ENCODE measurements around the gene GRIN1. TPM values are rescaled to one million over a fixed set of nuclear protein-coding genes. Genes with fewer than 3 reads are reported as not detected.

Gene GRIN1
- 2.0 and 2.9 TPM in 2 replicates for total RNA-seq (2021)
- long read RNA-seq, partial matches to known transcripts, result 2 of 2 reads
- long read RNA-seq, other reads (novel, unspliced or antisense), result 0 of 2 reads

- no peak within 1 kb of the TSS for H2BK20ac ChIP-seq (ENCODE audit: low read depth, low read length, poor library complexity, severe bottlenecking)
- H3K4me1 ChIP-seq (ENCODE audit: insufficient read depth, low read length), result no peaks in the 10 kb centered on the region
- H3K79me2 ChIP-seq (ENCODE audit: insufficient read depth, low read length), result no peaks in the 10 kb centered on the region
- no peak within 1 kb of the TSS for H3K23ac ChIP-seq (ENCODE audit: insufficient read length, low read depth, low read length)
- no peak within 1 kb of the TSS for H3T11ph ChIP-seq (ENCODE audit: low read length)
- no CpG with 5 or more reads among the region's 104 CpGs for WGBS (ENCODE audit: extremely low coverage, insufficient read length, low lambda C conversion rate)
- no peak within 1 kb of the TSS for H2BK5ac ChIP-seq (ENCODE audit: insufficient read length, low read length)
- TF ChIP-seq, protein P1, sequence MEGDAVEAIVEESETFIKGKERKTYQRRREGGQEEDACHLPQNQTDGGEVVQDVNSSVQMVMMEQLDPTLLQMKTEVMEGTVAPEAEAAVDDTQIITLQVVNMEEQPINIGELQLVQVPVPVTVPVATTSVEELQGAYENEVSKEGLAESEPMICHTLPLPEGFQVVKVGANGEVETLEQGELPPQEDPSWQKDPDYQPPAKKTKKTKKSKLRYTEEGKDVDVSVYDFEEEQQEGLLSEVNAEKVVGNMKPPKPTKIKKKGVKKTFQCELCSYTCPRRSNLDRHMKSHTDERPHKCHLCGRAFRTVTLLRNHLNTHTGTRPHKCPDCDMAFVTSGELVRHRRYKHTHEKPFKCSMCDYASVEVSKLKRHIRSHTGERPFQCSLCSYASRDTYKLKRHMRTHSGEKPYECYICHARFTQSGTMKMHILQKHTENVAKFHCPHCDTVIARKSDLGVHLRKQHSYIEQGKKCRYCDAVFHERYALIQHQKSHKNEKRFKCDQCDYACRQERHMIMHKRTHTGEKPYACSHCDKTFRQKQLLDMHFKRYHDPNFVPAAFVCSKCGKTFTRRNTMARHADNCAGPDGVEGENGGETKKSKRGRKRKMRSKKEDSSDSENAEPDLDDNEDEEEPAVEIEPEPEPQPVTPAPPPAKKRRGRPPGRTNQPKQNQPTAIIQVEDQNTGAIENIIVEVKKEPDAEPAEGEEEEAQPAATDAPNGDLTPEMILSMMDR (conservative IDR thresholded peaks at IDR 0.05), result no peak
- no peak within 1 kb of the TSS for H3K27ac ChIP-seq (ENCODE audit: insufficient read length, low read depth, low read length)
- no peak within 1 kb of the TSS for H4K8ac ChIP-seq (replicated peaks; ENCODE audit: insufficient read length, low read depth, low read length)
- H3K23me2 ChIP-seq (ENCODE audit: insufficient read length, low read depth, low read length, poor library complexity, severe bottlenecking), result no peaks in the 10 kb centered on the region
- H3K27me3 ChIP-seq (ENCODE audit: insufficient read depth, low read length), result peaks cover 29% of the 10 kb centered on the region; the same call in 1 of the 2 replicates
- H3K9ac ChIP-seq (ENCODE audit: extremely low read depth, insufficient read length, low read length), result no peak within 1 kb of the TSS
- Mint-ChIP-seq H3K4me1 (peaks cover 0 to 12% of the 10 kb centered on the region in 2 experiments; a peak in 2 of 4 replicates), H3K27me3 (ENCODE audit: low read depth) (peaks cover 93% of the 10 kb centered on the region), H3K27ac (peak within 1 kb of the TSS in 1 of 3 experiments; percentile 20; a peak in 1 of 7 replicates), H3K9me3 (no peaks in the 10 kb centered on the region; a peak in 2 of 5 replicates), H3K36me3 (ENCODE audit: insufficient read depth in 1 of 3, low read depth in 3 of 3) (no peaks in the 10 kb centered on the region), H3K4me3 (peak within 1 kb of the TSS in 1 of 2 experiments; percentile 74; a peak in 3 of 5 replicates)
- no peak within 1 kb of the TSS for H3K18ac ChIP-seq (ENCODE audit: insufficient read length, low read depth, low read length)
- H4K20me1 ChIP-seq (ENCODE audit: control insufficient read depth, insufficient read depth, insufficient read length), result peaks cover 2% of the 10 kb centered on the region
- no peak within 1 kb of the TSS for H3K14ac ChIP-seq (ENCODE audit: insufficient read depth, low read length)
- H2AFZ ChIP-seq (ENCODE audit: low read length), result no peak within 1 kb of the TSS
- H3K9me3 ChIP-seq (ENCODE audit: control insufficient read depth, low read depth, low read length), result no peaks in the 10 kb centered on the region
- H3K56ac ChIP-seq (ENCODE audit: insufficient read length, low read depth, low read length), result no peak within 1 kb of the TSS
- H2BK120ac ChIP-seq (ENCODE audit: low read depth, low read length, poor library complexity, severe bottlenecking), result no peak within 1 kb of the TSS
- no peak within 1 kb of the TSS for H3K4ac ChIP-seq (ENCODE audit: low read depth, low read length)
- DNase-seq, result peak; percentile 53
- H4K91ac ChIP-seq (ENCODE audit: insufficient read length, low read depth, low read length), result no peak within 1 kb of the TSS
- no peak within 1 kb of the TSS for H4K5ac ChIP-seq (ENCODE audit: insufficient read length, low read depth, low read length)
- no peak within 1 kb of the TSS for H2AK5ac ChIP-seq (ENCODE audit: insufficient read length, low read length)
- no peak within 1 kb of the TSS for H2BK15ac ChIP-seq (ENCODE audit: low read depth, low read length)
- no peaks in the 10 kb centered on the region for H3K79me1 ChIP-seq (ENCODE audit: insufficient read depth, low read depth, low read length, poor library complexity, severe bottlenecking)
- H3K4me2 ChIP-seq (ENCODE audit: insufficient read depth, insufficient read length, low read length), result peak within 1 kb of the TSS; percentile 7
- no peak within 1 kb of the TSS for H2BK12ac ChIP-seq (ENCODE audit: insufficient read length, low read depth, low read length)
Measured at GRCh38 chr9:137138722-137139467, at the start of gene GRIN1. Gene GRIN1 (plus strand): TSS chr9:137139154. CDS start chr9:137139487, 333 bp downstream.

Measured in H9 (cell line).